Stimulated activated CD4-positive, alpha-beta T cell treated with anti-CD3 and anti-CD28 coated beads, Interleukin-12 subunit alpha, Interleukin-12 subunit beta, amount 100 ng/mL, for 4 hours (primary cell): ENCODE measurements around the gene YIPF7.

Experiments used
- DNase-seq: peaks from one replicate; pipeline ENCODE4 v3.0.0-alpha.2; 2020

Gene YIPF7

DNA sequence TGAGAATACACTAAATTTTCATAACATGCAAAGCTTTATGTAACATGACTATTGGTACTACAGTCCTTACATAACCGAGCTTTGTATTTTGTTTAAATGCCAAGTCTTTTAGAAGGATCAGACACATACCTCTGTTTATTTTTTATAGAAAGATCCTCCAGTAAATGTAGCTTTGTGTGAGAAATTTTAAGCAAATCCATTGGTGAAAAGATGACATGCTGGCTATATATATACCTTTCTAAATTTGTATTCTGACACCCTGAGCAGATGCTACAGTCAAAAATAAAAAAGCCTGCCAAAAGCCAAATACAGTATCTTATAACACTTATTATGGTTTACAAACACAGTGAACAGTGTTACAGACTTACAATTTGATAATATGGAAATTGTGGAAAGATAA, at the start of gene YIPF7:
TSS of gene YIPF7 (minus strand) at position 201 of the 400 bp plus-strand sequence. CDS start 1,525 bp downstream, outside the sequence.
- DNase-seq: no peak

DNA sequence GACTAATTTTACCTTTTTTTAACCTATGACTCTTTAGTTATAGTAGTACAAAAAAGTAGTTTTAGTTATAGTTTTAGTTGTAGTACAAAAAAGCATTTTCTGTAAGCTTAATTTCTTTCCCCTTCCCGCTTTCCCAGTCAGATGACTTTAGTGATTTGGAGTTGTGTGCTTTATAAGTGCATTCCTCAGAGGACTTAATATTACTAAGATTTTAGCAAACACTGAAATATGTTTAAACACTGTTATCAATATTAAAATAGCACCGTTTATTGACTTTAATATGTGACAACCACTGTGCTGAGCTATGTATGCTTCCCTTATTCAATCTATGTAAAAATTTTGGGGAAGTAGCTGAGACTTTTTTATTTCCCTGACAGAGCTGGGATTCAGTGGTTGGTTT, 49.6 kb upstream of the YIPF7 start:
- DNase-seq: no peak

DNA sequence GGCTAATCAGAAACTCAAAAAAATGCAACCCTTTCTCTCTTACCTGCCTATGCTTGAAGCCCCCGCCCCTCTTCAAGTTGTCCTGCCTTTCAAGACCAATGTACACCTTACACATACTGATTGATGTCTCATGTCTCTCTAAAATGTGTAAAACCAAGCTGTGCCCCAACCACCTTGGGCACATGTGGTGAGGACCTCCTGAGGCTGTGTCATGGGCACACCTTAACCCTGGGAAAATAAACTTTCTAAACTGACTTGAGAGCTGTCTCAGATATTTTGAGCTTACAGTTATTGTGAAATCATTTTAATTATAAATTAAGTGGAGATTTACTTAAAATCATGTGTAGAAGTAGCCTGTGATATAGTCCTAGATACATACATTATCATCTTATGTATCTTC, 49.0 kb upstream of the YIPF7 start:
- no peak for DNase-seq

GRCh38 chr4:44684648-44685047, 33.2 kb upstream of the YIPF7 start:
- no peak for DNase-seq

DNA sequence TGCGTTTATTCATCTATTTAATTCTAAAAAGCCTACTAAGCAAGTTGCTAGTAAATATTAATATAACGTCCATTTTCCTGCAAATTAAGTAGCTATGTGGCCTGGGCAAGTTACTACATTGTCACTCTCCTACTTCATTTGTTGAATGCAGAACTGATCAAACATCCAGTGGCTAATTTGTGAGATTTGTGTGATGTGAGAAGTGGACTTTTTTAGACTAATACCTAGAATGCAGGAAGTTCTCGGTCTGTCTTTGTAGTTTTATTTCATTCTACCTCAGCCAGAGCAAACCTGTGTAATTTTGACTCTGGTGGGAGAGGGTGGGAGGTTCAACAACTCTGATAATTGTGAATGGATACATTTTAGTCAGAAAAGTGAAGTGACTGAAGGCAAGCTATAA, 27.6 kb upstream of the YIPF7 start:
- DNase-seq: no peak

DNA sequence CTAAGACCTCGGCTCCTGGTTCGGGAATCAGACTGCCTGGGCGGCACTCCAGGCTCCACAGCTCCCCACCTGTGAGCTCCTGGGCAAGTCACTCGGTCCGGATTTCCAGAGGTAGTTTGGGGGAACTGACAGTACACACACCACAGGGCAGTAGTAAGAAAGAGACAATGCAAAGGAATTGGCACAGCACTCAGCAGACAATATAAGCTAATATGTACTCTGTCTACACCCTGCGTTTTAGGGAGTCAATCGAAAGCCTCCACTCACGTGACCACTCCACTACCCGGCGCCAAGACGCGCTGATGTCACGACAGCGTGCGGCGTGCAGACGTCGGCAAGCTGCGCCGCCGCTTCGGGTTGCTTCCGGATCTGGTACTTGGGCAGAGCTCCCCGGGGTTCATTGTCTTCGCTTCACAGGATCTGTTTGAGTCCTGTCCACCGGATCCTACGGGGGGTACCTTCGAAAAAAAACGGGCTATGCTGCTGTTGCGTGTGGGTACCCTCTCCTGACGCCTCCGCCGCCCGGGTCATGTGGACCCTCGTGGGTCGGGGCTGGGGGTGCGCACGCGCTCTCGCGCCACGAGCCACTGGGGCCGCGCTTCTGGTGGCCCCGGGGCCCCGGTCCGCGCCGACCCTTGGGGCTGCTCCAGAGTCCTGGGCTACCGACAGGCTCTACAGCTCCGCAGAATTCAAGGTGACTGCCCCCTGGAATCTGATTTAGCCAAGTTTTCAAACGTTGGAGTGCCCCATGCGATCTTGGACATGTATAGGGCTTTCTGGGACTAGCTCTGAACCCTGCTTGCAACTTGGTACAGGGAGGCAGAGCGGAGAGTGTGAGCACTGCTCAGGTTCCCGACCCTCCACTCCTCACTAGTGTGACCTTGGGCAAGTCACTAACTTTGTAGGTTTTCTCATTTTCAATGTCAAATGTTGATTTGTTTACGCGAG, 26.9 kb upstream of the YIPF7 start, which contains the start of gene GUF1:
TSS of gene GUF1 (plus strand) at position 327 of the 948 bp plus-strand sequence. CDS start at position 530, 203 bp downstream.
- peak; percentile 83 for DNase-seq

GRCh38 chr4:44675366-44675765, 23.9 kb upstream of the YIPF7 start:
- no peak for DNase-seq

- DNase-seq: no peak
Observed at GRCh38 chr4:44674471-44674870, 23.0 kb upstream of the YIPF7 start.

DNA sequence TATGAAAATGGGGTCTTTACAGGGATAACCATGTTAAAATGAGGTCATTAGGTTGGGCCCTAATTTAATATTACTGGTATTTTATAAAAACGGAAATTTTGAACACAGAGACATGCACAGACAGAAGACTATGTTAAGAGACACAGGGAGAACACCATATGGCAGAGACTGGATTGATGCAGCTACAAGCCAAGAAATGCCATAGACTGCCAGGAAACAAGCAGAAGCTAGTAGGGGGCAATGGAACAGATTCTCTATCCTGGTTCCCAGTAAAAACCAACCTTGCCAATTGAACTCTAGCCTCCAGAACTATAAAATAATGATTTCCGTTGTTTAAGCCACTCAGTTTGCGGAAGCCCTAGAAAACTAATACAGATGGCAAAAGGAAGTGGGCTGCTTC, 20.2 kb upstream of the YIPF7 start:
- DNase-seq: no peak

- no peak for DNase-seq
Observed at GRCh38 chr4:44670506-44671199, 19.2 kb upstream of the YIPF7 start.

DNA sequence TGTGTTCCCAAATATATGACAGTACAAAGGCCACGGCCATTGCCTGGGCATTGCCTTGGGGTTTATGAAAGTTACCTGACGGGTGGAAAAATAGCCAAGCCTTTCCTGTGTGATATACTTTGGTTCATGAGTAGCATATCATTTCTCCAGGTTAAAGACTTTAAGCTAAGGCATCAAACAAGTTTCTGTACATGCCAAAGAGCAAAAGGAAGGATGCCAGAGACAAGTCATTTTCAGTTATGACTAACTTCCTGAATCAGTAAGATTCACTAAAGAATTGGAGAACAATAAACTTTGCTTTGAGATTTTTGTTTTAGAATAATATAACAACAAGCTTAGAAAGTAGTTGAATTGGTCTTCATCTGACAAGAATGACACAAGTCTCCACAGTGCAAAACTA, 17.1 kb upstream of the YIPF7 start:
- no peak for DNase-seq

GRCh38 chr4:44663539-44664263, 12.3 kb upstream of the YIPF7 start:
- DNase-seq: no peak

DNA sequence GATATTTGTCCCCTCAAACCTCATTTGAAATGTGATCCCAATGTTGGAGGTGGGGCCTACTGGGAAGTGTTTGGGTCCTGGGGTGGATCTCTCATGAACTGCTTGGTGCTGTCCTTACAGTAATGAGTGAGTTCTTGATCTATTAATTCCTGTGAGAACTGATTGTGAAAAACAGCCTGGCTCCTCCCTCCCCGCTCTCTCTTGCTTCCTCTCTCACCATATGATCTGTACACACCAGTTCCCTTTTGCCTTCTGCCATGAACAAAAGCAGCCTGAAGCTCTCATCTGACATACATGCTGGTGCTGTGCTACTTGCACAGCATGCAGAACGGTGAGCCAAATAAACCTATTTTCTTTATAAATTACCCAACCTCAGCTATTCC, 11.2 kb upstream of the YIPF7 start:
- no peak for DNase-seq

DNA sequence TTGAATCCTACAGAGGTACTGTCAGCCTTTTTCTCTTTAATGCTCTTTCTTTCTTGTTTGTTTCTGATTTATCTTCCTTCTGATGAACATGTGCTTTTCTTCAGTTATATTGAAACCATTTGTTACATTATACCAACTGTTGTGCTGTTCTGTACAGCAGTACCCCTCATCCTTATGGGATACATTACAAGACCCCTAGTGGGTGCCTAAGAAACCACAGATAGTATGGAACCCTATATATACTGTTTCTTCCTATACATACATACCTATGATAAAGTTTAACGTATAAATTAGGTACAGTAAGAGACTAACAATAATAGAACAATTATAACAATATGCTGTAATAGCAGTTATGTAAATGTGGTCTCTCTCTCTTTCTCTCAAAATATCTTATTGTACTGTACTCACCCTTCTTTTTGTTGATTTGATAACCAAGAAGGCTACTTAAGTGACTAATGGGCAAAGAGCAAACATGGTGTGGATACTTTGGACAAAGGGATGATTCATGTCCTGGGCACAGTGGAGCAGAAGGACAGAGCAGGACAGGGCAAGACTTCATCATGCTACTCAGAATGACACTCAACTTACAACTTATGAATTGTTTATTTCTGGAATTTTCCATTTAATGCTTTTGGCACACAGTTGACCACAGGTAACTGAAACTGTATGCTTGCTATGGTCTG, 10.7 kb upstream of the YIPF7 start:
- DNase-seq: no peak

DNA sequence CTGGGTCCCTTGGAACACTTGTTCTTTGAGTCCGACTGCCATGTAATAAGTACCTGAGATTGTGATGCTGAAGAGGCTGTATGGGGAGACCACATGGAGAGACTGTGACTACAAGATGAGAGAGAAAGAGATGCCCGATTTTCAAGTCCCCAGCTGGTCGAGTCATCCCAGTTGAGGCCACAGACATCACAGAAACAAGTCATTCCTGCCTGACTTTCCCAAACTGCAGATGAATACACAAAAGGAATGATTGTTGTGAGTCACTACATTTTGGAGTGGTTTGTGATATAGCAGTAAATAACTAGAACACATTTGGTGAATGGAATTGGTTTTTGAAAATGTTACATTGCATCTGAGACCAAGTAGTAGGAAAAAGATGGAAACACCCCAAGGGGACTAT, 9.0 kb upstream of the YIPF7 start:
- no peak for DNase-seq

DNA sequence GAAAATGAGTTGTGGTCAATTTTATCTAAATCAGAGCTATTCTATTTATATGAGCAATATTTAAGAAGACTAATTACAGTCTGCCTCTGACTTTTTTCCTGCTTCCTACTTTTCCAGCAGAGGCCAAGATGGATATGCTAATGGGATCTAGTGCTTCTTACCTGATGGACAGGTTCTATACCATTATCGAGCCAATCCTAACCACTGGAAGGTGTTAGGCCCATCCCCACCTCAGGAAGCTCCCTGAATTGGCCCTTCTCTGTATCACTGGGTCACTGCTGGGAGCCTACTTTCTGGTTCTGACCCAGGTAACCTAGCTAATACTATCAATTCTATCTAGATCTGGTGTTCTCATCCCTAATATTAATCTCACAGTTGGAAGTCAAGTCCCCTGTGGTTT, 577 bp upstream of the YIPF7 start:
- DNase-seq: no peak

- DNase-seq: no peak
Observed at GRCh38 chr4:44646151-44646550, 5.3 kb downstream of the YIPF7 start.

GRCh38 chr4:44638091-44638490, 13.3 kb downstream of the YIPF7 start:
- no peak for DNase-seq

GRCh38 chr4:44632733-44633132, 18.7 kb downstream of the YIPF7 start:
- DNase-seq: no peak

GRCh38 chr4:44632089-44632488, 19.3 kb downstream of the YIPF7 start:
- DNase-seq: no peak

- DNase-seq: peak; percentile 11
Observed at GRCh38 chr4:44629280-44629866, 22.1 kb downstream of the YIPF7 start.

DNA sequence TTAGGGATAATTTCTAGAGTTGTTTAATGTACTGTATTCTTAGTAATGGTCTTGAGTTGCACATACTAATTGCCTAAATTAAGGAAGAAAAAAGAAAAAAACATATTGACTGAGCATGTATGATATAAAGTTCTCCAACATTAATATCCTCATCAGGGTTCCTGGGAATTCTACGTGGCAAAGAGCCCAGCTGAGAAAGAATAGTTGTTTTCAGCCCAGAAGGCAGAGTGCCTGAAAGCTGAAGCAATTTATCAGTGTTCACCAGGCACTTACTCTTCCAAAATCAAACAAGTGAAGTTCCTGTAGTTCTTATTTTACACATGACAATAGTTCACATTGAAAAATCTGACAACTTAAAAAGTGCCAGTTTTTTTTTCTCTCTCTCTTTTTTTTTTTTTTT, 27.7 kb downstream of the YIPF7 start:
- DNase-seq: no peak
